HCT116 (cell line): ENCODE results near the gene MRPS2. TPM values are rescaled to one million over a fixed set of nuclear protein-coding genes. Genes with fewer than 3 reads are reported as not detected.

ENCODE experiments used
- ATAC-seq: fragments of 200-7000 bp; cut with Tn5 transposase; 2 replicates; pipeline ENCODE4 v1.9.1; 2020; ENCODE audit warnings: mild to moderate bottlenecking, moderate library complexity
- BruUV-seq: library from RNA; stranded (reverse); fragments of 400-500 nt; replicated peaks from 2 replicates; lab custom pipeline; 2021; lab: Mats Ljungman, UMichigan
- CTCF ChIA-PET: fragments of 300-600 bp; sonication (Branson Sonifier 250); formaldehyde crosslinking; loops from one replicate; lab custom pipeline; 2021; ENCODE audit warnings: antibody characterized with exemption; lab: Charles Lee
- POLR2A ChIA-PET: fragments of 300-600, 350-600 bp; sonication (Branson Sonifier 250); formaldehyde crosslinking; loops from one replicate; lab custom pipeline; 2021; ENCODE audit warnings: antibody characterized with exemption; lab: Charles Lee
- RAD21 ChIA-PET, 2 experiments: fragments of 300-600 bp; sonication (Branson Sonifier 250); formaldehyde crosslinking; loops; one replicate each; lab custom pipeline; 2023; ENCODE audit warnings: low total read pairs in 2 of 2; ENCODE audit not compliant: uncharacterized antibody in 2 of 2, unreplicated experiment in 2 of 2, low non-redundant PET in 1 of 2; lab: Charles Lee
- DNase-seq: peaks from one replicate; pipeline ENCODE4 v3.0.0-alpha.2; 2010; ENCODE audit warnings: low read depth, low spot score
- H2AFZ ChIP-seq: fragments of 200-600 bp; shearing (Covaris generic), sonication (generic); 2 replicates; pipeline ENCODE4 v1.6.1; 2017; ENCODE audit warnings: low read depth, mixed run types, mixed read lengths, antibody characterized with exemption, low read length; ENCODE audit not compliant: poor library complexity, severe bottlenecking
- H3K27ac ChIP-seq: 2 replicates; pipeline ENCODE4 v1.5.1; 2012; ENCODE audit warnings: low read depth, low read length
- H3K27me3 ChIP-seq: fragments of 200-600 bp; sonication (generic); 2 replicates; pipeline ENCODE4 v1.6.1; 2016; ENCODE audit warnings: mixed run types, low read length, mixed read lengths; ENCODE audit not compliant: insufficient read depth
- H3K36me3 ChIP-seq, 2 experiments: fragments of 200-500 bp in 1 of 2; fragments of 200-600 bp in 1 of 2; sonication (Bioruptor generic) in 1 of 2; sonication (generic) in 1 of 2; 2 replicates each; pipeline versions ENCODE4 v1.5.1 to v1.6.1; 2014 to 2016; ENCODE audit warnings: low read length in 2 of 2, inconsistent platforms in 1 of 2, mixed read lengths in 1 of 2, mixed run types in 1 of 2; ENCODE audit not compliant: insufficient read depth in 2 of 2, control insufficient read depth in 1 of 2
- H3K4me1 ChIP-seq, 2 experiments: fragments of 200-600 bp in 1 of 2; sonication (generic) in 1 of 2; 2 replicates each; pipeline versions ENCODE4 v1.5.1 to v1.6.1; 2012 to 2017; ENCODE audit warnings: low read length in 2 of 2, inconsistent platforms in 1 of 2, mild to moderate bottlenecking in 1 of 2, mixed read lengths in 1 of 2, mixed run types in 1 of 2, moderate library complexity in 1 of 2; ENCODE audit not compliant: insufficient read depth in 2 of 2, control insufficient read depth in 1 of 2
- H3K4me2 ChIP-seq: fragments of 200-600 bp; sonication (generic); 2 replicates; pipeline ENCODE4 v1.6.1; 2017; ENCODE audit warnings: mixed run types, low read length, mixed read lengths
- H3K4me3 ChIP-seq, 2 experiments: fragments of 200-600 bp in 1 of 2; sonication (generic) in 1 of 2; replicated peaks in 1 of 2; 2 replicates each; pipeline ENCODE4 v1.5.1; 2011 to 2016; ENCODE audit warnings: low read length in 2 of 2, control low read depth in 1 of 2, low read depth in 1 of 2, mild to moderate bottlenecking in 1 of 2, mixed read lengths in 1 of 2, mixed run types in 1 of 2
- H3K79me2 ChIP-seq: fragments of 200-600 bp; sonication (generic); 2 replicates; pipeline ENCODE4 v1.6.1; 2017; ENCODE audit warnings: mild to moderate bottlenecking, mixed run types, low read length, moderate library complexity, mixed read lengths; ENCODE audit not compliant: insufficient read depth
- H3K9ac ChIP-seq: fragments of 200-600 bp; sonication (generic); 2 replicates; pipeline ENCODE4 v1.6.1; 2016; ENCODE audit warnings: low read length, mixed read lengths
- H3K9me2 ChIP-seq: fragments of 200-600 bp; sonication (generic), shearing (Covaris generic); 2 replicates; pipeline ENCODE4 v1.6.1; 2017; ENCODE audit warnings: mixed run types, mild to moderate bottlenecking, moderate library complexity; ENCODE audit not compliant: insufficient read depth
- H3K9me3 ChIP-seq, 2 experiments: fragments of 200-500 bp in 1 of 2; fragments of 200-600 bp in 1 of 2; sonication (Bioruptor generic) in 1 of 2; sonication (generic) in 1 of 2; 2 replicates each; pipeline ENCODE4 v1.6.1; 2014 to 2017; ENCODE audit warnings: low read length in 2 of 2, mixed read lengths in 2 of 2, inconsistent platforms in 1 of 2, low read depth in 1 of 2, mild to moderate bottlenecking in 1 of 2, mixed run types in 1 of 2, moderate library complexity in 1 of 2; ENCODE audit not compliant: control insufficient read depth in 1 of 2, insufficient read depth in 1 of 2
- H4K20me1 ChIP-seq: fragments of 200-600 bp; sonication (generic), shearing (Covaris generic); 2 replicates; pipeline ENCODE4 v1.6.1; 2017; ENCODE audit warnings: mixed run types, mild to moderate bottlenecking, moderate library complexity; ENCODE audit not compliant: insufficient read depth
- CBX3 ChIP-seq: IDR thresholded peaks from 2 replicates; pipeline ENCODE4 v1.6.1; 2012; ENCODE audit warnings: low read depth
- ELF1 ChIP-seq: IDR thresholded peaks from 2 replicates; pipeline ENCODE4 v1.6.1; 2012; ENCODE audit warnings: low read depth, borderline replicate concordance
- EZH2 ChIP-seq: fragments of 200-600 bp; sonication (generic); IDR thresholded peaks from 2 replicates; pipeline ENCODE4 v1.6.1; 2017; ENCODE audit warnings: antibody characterized with exemption, mixed run types
- EZH2phosphoT487 ChIP-seq: fragments of 200-600 bp; IDR thresholded peaks from 2 replicates; pipeline ENCODE4 v1.6.1; 2018; ENCODE audit warnings: antibody characterized with exemption, borderline replicate concordance
- RAD21 ChIP-seq: IDR thresholded peaks from 2 replicates; pipeline ENCODE4 v1.6.1; 2012; ENCODE audit warnings: low read depth, mild to moderate bottlenecking
- SIN3A ChIP-seq: IDR thresholded peaks from 2 replicates; pipeline ENCODE4 v1.6.1; 2012; ENCODE audit warnings: low read depth
- SP1 ChIP-seq: IDR thresholded peaks from 2 replicates; pipeline ENCODE4 v1.6.1; 2012; ENCODE audit warnings: low read depth
- ZFX ChIP-seq: fragments of 450-650 bp; IDR thresholded peaks from 2 replicates; pipeline ENCODE4 v1.6.1; 2017
- ZNF274 ChIP-seq: fragments of 200-500 bp; sonication (Bioruptor generic); IDR thresholded peaks from 2 replicates; pipeline ENCODE4 v1.6.1; 2014; ENCODE audit warnings: mild to moderate bottlenecking, low read depth, low read length, inconsistent platforms
- intact Hi-C: fragments of 100-400 bp; cut with micrococcal nuclease; formaldehyde crosslinking; loops from 2 replicates; pipeline ENCODE4 v1.10.0; 2022
- total RNA-seq: library from RNA; stranded (reverse); gene quantifications from one replicate; pipeline ENCODE4 v1.2.1, GENCODE V29; 2021; ENCODE audit not compliant: unreplicated experiment

The MRPS2 gene
- total RNA-seq, 1 experiment from 2014 or later, result 85.1 TPM

DNA sequence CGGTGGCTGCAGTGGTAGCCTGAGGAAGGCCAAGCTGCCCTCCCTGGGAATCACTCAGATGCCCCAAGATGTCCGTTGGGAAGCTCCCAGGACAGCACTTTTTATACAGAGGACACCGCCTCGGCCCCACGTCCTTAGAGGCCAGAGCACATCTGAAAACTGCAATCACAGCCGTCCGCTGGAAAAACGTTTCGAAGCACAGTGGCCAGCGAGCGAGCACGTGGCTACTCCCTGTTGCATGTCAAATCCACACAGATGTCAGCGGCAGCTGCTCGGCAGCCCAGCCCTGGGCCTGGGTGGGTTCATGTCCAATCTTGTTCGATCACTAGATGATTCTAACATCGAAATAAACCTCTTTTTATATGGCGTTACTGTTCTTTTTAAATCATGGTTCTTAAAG lies 12.0 kb upstream of the MRPS2 start:
- Histone ChIP-seq H3K9me3 (no peaks in the 10 kb centered on the region), H3K9me2 (no peaks in the 10 kb centered on the region), H3K27ac (no peak overlapping the region)
- RAD21 ChIA-PET, result no interaction called here
- TF ChIP-seq EZH2phosphoT487, result no peak
- no peak for TF ChIP-seq SP1
- TF ChIP-seq SIN3A, result no peak
- TF ChIP-seq ZFX, result no peak
- TF ChIP-seq RAD21, result no peak
- no peak for TF ChIP-seq ELF1
- TF ChIP-seq ZNF274, result no peak
- no peak for TF ChIP-seq CBX3
- TF ChIP-seq, all 23 proteins: peak for 0
- Histone ChIP-seq H3K27me3 (no peaks in the 10 kb centered on the region), H3K36me3 (peaks cover under 1 to 27% of the 10 kb centered on the region in 2 experiments; a peak in 3 of 4 replicates), H3K4me1 (peaks cover 0 to 12% of the 10 kb centered on the region in 2 experiments; a peak in 2 of 4 replicates), H3K9ac (no peak overlapping the region), H4K20me1 (no peaks in the 10 kb centered on the region), H2AFZ (no peak overlapping the region), H3K4me3 (no peak overlapping the region), H3K79me2 (no peaks in the 10 kb centered on the region; the same call in 1 of the 2 replicates), H3K4me2 (no peak overlapping the region)
- no TSS peak for BruUV-seq
- ChIA-PET CTCF (no interaction called here), POLR2A (no interaction called here)
- intact Hi-C loops, result no loop called here
- ATAC-seq (no peak), DNase-seq (no peak)

DNA sequence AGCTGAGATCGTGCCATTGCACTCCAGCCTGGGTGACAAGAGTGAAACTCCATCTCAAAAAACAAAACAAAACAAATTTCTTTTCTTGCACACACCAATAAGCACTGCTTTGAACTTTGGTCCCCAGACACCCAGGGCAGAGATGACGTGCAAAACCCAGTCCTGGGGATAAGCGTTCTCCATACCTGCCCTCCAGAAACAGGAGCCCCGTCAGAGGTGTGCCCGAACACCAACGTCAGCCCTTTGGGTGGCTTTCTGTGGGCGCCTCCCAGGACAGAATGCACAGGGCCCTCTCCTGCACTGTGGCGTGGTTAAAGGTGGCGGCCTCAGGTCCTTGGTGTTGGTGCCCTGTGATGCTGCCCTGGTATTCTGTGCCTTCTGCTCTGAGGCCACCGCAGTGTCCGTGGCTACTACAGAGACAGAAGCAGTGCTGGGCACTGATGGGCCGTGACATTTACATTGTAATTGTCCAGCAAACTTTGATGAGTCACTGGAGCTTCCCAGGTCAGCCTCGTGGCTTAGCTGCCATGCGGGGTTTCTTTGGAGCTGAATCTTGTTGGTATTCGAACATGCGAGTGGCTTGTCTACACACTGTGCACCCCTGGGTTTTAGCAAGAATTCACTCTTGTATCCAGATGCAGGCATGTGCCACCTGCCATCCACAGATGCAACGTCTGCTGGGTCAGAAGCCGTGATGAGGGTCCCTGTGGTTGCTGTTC lies 11.1 kb upstream of the MRPS2 start:
- Histone ChIP-seq H3K9me3 (no peaks in the 10 kb centered on the region), H3K4me3 (no peak overlapping the region), H2AFZ (no peak overlapping the region), H3K9ac (no peak overlapping the region), H4K20me1 (no peaks in the 10 kb centered on the region), H3K4me1 (peaks cover 0 to 12% of the 10 kb centered on the region in 2 experiments; a peak in 2 of 4 replicates), H3K36me3 (peaks cover 0 to 19% of the 10 kb centered on the region in 2 experiments; a peak in 3 of 4 replicates), H3K79me2 (no peaks in the 10 kb centered on the region), H3K27ac (no peak overlapping the region), H3K9me2 (no peaks in the 10 kb centered on the region), H3K27me3 (no peaks in the 10 kb centered on the region), H3K4me2 (no peak overlapping the region)
- POLR2A ChIA-PET, result no interaction called here
- ATAC-seq (peak; percentile 31; the same call in 1 of the 2 replicates), DNase-seq (no peak)
- intact Hi-C loops, result no loop called here
- CTCF ChIA-PET, result no interaction called here
- RAD21 ChIA-PET, result no interaction called here
- TF ChIP-seq SP1, result no peak
- TF ChIP-seq EZH2, result no peak
- BruUV-seq, result no TSS peak
